Type B pancreatic cell (in vitro differentiated cells): Measurements from ENCODE around the gene SMARCB1. TPM values are rescaled to one million over a fixed set of nuclear protein-coding genes. Genes with fewer than 3 reads are reported as not detected.

ENCODE experiments used
- DNase-seq: peaks from one replicate; pipeline ENCODE4 v3.0.0; 2021; ENCODE audit warnings: mixed read lengths; ENCODE audit not compliant: unreplicated experiment; ENCODE audit errors: extremely low spot score
- H3K27ac Mint-ChIP-seq: 2 replicates; pipeline ENCODE4 v1.8.0; 2021; ENCODE audit warnings: mild to moderate bottlenecking, mixed read lengths
- H3K27me3 Mint-ChIP-seq: 2 replicates; pipeline ENCODE4 v1.8.0; 2021; ENCODE audit warnings: mixed read lengths
- H3K36me3 Mint-ChIP-seq: 2 replicates; pipeline ENCODE4 v1.8.0; 2021; ENCODE audit warnings: mixed read lengths
- H3K4me1 Mint-ChIP-seq: one replicate; pipeline ENCODE4 v1.8.0; 2021; ENCODE audit warnings: mixed read lengths; ENCODE audit not compliant: unreplicated experiment
- H3K4me3 Mint-ChIP-seq: 2 replicates; pipeline ENCODE4 v1.8.0; 2021; ENCODE audit warnings: mild to moderate bottlenecking, mixed read lengths
- H3K9me3 Mint-ChIP-seq: 2 replicates; pipeline ENCODE4 v1.8.0; 2021; ENCODE audit warnings: mixed read lengths
- CTCF ChIP-seq: fragments of 200-600 bp; sonication (generic); conservative IDR thresholded peaks from 2 replicates; pipeline ENCODE4 v1.5.0; 2021; ENCODE audit warnings: antibody characterized with exemption, mild to moderate bottlenecking
- total RNA-seq: library from RNA; stranded (reverse); gene quantifications from 2 replicates; pipeline ENCODE4 v1.2.1, GENCODE V29; 2021; ENCODE audit warnings: low replicate concordance

The SMARCB1 gene
- total RNA-seq, 1 donor from 2014 or later: 159 TPM

GRCh38 chr22:23754980-23755636 is 31.7 kb upstream of the SMARCB1 start:
- Mint-ChIP-seq H3K36me3 (no peaks in the 10 kb centered on the region), H3K9me3 (no peaks in the 10 kb centered on the region), H3K4me1 (peaks cover 11% of the 10 kb centered on the region), H3K4me3 (peak overlapping the region; percentile 13), H3K27ac (peak overlapping the region; percentile 42), H3K27me3 (no peaks in the 10 kb centered on the region)
- no peak for TF ChIP-seq CTCF
- no peak for DNase-seq

GRCh38 chr22:23755711-23756110 is 31.1 kb upstream of the SMARCB1 start:
- Mint-ChIP-seq H3K27me3 (no peaks in the 10 kb centered on the region), H3K27ac (peak overlapping the region; percentile 42), H3K36me3 (no peaks in the 10 kb centered on the region), H3K4me3 (no peak overlapping the region), H3K9me3 (no peaks in the 10 kb centered on the region), H3K4me1 (peaks cover 5% of the 10 kb centered on the region)
- DNase-seq: no peak
- no peak for TF ChIP-seq CTCF

GRCh38 chr22:23756891-23757290 is 29.9 kb upstream of the SMARCB1 start:
- peaks cover 5% of the 10 kb centered on the region for H3K4me1 Mint-ChIP-seq
- H3K36me3 Mint-ChIP-seq: no peaks in the 10 kb centered on the region
- TF ChIP-seq CTCF: no peak
- H3K9me3 Mint-ChIP-seq: no peaks in the 10 kb centered on the region
- H3K4me3 Mint-ChIP-seq: no peak overlapping the region
- H3K27ac Mint-ChIP-seq: no peak overlapping the region
- H3K27me3 Mint-ChIP-seq: no peaks in the 10 kb centered on the region
- no peak for DNase-seq

GRCh38 chr22:23759566-23759965 is 27.2 kb upstream of the SMARCB1 start:
- Mint-ChIP-seq H3K9me3 (no peaks in the 10 kb centered on the region), H3K27ac (no peak overlapping the region), H3K27me3 (no peaks in the 10 kb centered on the region), H3K36me3 (no peaks in the 10 kb centered on the region), H3K4me1 (peaks cover 9% of the 10 kb centered on the region), H3K4me3 (no peak overlapping the region)
- no peak for TF ChIP-seq CTCF
- no peak for DNase-seq

- H3K36me3 Mint-ChIP-seq: no peaks in the 10 kb centered on the region
- H3K27me3 Mint-ChIP-seq: no peaks in the 10 kb centered on the region
- no peaks in the 10 kb centered on the region for H3K9me3 Mint-ChIP-seq
- H3K4me3 Mint-ChIP-seq: no peak overlapping the region
- no peak for TF ChIP-seq CTCF
- no peak for DNase-seq
- peaks cover 8% of the 10 kb centered on the region for H3K4me1 Mint-ChIP-seq
- no peak overlapping the region for H3K27ac Mint-ChIP-seq
These were observed 26.7 kb upstream of the SMARCB1 start for GRCh38 chr22:23760056-23760455.
